ENCODE data around the gene THSD4.

The THSD4 gene

GRCh38 chr15:71830981-71831380, 715.7 kb downstream of the THSD4 start:
- DNase-seq (ENCODE audit: low spot score), result no peak
- no peak for TF ChIP-seq CTCF (IDR thresholded peaks at IDR 0.05; ENCODE audit: extremely low read depth, missing control alignments)

Measured in GM20000 (cell line).